SK-N-SH (cell line): ENCODE results near the gene NEUROD6.

Source experiments
- EZH2phosphoT487 ChIP-seq: fragments of 200-600 bp; sonication (generic); IDR thresholded peaks from 2 replicates; pipeline ENCODE4 v1.6.1; 2017; ENCODE audit warnings: low read depth, mixed run types, mild to moderate bottlenecking, antibody characterized with exemption, moderate library complexity, borderline replicate concordance
- GATA2 ChIP-seq: sonication (generic); formaldehyde crosslinking; IDR thresholded peaks from 2 replicates; pipeline ENCODE4 v1.5.0; 2020; ENCODE audit warnings: mild to moderate bottlenecking, missing genetic modification reagents
- RAD21 ChIP-seq: IDR thresholded peaks from 2 replicates; pipeline ENCODE4 v1.6.1; 2012; ENCODE audit warnings: mild to moderate bottlenecking, low read length
- SIN3A ChIP-seq: IDR thresholded peaks from 2 replicates; pipeline ENCODE4 v1.6.1; 2012; ENCODE audit warnings: low read depth, mild to moderate bottlenecking, low read length, moderate library complexity, borderline replicate concordance
- TF ChIP-seq, protein P1 (sequence below): IDR thresholded peaks from 2 replicates; pipeline ENCODE4 v1.4.0; 2012; ENCODE audit warnings: low read depth

DNA sequence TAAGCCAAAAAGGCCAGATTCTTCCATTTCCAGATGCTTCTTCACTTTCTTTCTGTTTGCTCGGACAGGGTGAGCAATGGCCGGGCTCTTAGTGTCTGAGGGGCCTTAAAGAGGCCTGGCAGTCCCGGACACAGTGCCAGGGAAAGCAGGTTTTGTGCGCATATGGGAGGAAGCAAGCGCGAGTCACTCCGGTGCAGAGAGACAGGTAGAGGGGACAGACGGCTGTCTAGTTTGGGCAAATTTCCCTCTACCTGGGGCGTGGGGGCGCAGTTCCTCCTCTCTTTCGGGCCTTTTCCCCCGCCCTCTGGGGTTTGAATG lies 4.7 kb downstream of the NEUROD6 start:
- TF ChIP-seq EZH2phosphoT487 (no peak), SIN3A (no peak), GATA2 (CRISPR knock-in tag) (no peak), RAD21 (no peak)
- TF ChIP-seq, protein P1, sequence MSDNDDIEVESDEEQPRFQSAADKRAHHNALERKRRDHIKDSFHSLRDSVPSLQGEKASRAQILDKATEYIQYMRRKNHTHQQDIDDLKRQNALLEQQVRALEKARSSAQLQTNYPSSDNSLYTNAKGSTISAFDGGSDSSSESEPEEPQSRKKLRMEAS = no peak
